Measurements from ENCODE around the gene TMEM158.
A peak's percentile ranks its signal among the peaks of the same experiment; 100 is the strongest.

The TMEM158 gene

DNA sequence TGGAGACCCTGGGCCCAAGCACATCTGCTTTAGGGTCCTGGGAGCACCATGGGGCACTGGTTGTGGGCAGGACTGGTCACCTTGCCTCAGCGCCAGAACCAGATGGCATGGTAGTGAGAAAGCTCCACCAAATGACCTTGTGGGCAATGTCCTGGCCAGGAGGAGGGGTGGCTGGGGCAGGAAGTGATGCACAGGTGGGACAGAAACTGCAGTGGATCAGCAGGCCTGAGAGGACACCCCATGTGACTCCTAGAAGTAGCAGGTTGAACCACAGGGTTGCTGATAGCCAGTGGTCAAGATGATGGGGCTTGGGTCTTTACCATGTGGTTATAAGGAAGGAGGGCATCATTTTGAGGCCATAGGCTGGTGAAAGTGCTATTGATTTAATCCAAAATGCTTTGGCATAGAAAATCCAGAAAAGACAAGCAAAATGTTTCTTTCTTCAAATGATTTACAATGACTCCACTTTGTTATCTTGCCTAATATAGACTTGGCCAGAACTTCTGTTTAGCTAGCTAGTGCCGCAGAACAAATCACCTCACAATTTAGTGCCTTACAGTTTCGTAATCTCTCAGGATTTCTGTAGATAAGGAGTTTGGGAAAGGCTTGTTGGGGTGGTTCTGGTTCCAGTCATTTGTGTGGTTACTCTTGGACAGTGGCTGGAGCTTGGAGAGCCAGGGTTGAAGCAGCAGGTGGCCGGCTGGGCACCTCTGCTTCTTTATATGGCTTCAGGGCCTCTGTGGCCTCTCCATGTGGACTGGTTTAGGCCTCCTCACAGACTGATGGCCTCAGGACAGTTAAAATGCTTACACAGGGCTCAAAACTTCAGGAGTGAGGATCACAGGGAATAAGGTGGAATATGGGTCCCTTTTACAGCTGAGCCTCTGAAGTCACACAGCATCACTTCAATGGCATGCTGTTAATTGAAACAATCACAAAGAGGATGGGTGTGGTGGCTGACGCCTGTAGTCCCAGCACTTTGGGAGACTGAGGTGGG, 27.5 kb downstream of the TMEM158 start:
- DNase-seq: no peak

DNA sequence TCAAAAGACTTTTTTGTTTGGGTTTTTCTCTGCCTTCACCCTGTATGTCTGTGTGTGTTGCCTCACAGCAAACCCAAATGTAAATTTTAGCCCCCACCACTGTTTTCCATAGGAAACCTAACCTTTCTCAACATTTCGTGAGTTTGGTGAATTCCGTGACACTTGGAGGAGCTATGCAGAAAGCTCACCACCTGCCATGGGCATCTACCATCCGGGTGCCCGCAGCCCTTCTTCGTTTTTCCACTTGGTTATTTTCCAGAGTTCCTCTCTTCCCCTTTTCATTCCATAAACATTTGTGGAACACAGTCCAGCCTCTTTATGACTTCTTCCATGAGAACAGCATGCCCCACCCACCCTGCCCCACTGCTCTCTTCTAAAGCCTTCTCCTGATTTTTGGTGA, 31.3 kb downstream of the TMEM158 start:
- DNase-seq: no peak

DNA sequence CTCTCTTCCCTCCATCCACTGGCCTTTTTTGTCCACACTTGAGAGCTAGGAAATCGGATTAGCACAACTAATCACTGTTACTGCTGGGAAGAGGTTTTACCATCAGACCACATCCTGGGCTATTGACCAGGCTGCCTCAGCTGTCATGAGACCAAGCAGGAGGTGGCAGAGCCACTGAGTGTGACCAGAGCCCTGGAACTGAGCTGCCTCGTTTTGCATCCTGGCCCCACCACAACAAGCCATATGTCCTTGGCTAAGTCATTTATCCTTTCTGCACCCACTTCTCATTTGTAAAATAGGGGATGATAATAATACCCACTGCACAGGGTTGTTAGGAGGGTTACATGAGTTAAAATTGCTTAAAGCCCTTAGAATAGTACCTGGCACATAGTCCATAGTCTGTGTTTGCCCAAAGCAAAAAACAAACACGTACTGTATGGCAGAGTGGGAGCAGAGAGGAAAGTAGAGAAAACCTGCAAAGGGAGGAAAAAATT, 34.1 kb downstream of the TMEM158 start:
- no peak for DNase-seq

DNA sequence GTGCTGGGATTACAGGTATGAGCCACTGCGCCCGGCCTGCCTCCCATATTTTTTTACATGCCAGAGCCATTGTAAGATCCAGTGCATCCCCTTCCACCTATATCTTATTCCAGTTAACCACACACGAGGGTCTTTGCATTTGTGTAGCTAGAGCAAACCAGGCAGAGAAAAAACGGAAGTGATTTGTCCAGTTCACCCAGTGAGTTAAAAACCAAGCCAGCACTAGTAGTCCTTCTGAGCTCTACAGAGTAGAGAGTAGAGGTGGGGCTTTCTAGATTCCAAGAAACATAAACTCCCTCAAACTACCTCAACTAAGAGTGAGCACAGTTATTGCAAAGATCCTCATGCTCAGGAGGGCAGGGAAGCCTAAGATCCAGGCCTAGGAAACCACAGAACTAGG, 34.7 kb downstream of the TMEM158 start:
- no peak for DNase-seq

GRCh38 chr3:45188719-45189659, 37.1 kb downstream of the TMEM158 start:
- peak in 1 of 2 experiments; percentile 33 for DNase-seq

DNA sequence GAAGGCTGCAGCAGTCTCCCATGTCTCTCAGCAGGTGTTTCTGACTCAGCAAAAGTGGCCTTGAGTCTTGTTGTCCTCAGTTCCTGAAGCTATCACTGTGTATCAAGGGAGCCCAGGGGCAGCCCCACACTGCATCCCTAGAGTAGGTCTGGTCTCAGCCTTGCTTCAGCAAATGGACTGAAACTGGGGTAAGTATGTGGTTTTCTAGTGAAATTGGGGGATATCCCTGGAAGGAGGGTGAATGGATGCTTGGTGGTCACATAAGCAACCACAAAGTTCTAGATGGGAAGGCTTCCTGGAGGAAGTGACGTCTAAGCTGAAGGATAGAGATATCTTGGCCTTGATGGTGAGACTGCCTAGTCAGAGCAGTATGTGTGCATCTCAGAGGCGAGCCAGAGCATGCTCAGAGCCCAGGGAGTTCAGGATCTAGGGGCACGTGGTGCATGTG, 38.4 kb downstream of the TMEM158 start:
- DNase-seq: no peak

GRCh38 chr3:45186871-45187270, 39.2 kb downstream of the TMEM158 start:
- DNase-seq: no peak

DNA sequence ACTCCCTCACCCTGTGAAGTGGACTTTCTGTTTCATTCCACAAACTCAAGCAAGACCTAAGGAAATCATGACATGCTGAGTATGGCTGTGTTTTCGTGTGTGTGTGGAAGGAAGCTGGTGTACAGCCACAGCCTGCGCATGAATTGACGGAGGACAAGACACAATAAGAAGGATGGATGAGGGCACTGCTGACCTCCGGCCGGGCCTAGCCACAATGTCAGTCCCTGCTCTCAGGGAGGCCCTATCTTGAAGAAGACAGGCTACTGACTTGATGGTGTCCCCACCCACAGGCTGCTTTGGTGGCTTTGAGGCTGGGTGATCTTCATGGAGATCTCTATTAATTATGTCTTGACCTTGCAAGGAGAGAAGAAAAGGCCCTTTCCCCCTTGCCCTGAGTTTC, 40.6 kb downstream of the TMEM158 start:
- no peak for DNase-seq

DNA sequence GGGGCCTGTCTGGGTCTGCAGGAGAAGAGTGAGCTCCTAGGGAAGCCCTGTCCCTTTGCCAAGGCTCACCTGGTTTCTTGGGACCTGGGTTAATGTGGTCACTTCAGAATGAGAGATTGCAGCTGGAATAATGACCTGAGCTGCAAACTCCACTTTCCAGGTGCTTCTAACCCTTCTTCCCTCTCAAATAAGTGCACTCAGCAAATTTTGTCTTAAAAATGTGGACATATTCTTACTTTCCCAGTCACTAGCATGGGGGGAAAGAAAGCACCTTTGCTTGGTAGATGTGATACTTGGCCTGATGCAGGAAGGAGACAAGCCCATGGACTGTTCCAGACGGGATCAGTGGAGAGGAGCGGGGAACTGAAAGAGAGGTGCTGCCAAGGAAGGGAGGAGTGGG, 41.0 kb downstream of the TMEM158 start:
- DNase-seq: no peak

GRCh38 chr3:45183872-45184262, 42.2 kb downstream of the TMEM158 start:
- DNase-seq: no peak

DNA sequence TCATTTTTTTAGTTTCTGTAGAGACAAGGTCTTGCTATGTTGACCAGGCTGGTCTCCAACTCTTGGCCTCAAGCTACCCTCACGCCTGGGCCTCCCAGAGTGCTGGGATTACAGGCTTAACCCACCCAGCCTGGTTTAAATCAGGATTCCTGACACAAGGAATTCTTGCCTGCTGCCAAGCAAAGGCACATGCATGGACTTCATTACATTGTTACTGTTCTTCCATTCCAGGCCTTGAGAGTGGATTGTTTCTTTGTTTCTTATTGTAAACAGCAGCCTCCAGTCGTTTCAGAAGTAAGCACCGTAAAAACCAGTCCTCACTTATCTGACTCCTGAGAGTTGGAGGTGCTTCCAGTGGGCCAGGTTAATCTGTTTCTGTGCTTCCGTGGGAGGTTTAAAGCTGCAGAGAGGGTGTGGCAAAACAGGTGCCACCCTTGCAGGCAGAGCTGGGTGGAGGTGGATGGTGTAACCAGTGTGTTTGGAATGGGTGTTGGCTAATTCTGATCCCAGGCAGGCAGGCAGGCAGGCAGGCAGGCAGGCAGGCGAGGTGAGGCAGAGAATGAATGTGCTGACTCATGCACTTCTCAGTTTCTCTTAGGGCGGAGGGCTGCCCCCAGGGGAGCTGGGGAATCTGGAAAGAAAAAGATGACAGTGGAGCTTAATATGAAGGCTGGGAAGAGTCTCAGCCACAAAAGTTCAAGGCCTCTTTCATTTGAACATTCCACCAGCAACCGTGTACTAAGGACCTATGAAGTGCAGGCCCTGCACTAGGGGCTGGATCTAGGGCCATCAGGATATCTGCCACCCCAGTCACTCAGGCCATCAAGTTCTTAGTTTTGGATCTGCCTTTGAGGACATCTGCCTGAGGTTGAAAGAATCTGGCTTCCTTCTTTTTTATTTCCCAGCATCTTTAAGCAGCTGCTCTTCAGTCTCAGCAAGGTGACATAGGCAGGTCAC, 42.9 kb downstream of the TMEM158 start:
- no peak for DNase-seq

GRCh38 chr3:45181496-45181895, 44.6 kb downstream of the TMEM158 start:
- no peak for DNase-seq

DNA sequence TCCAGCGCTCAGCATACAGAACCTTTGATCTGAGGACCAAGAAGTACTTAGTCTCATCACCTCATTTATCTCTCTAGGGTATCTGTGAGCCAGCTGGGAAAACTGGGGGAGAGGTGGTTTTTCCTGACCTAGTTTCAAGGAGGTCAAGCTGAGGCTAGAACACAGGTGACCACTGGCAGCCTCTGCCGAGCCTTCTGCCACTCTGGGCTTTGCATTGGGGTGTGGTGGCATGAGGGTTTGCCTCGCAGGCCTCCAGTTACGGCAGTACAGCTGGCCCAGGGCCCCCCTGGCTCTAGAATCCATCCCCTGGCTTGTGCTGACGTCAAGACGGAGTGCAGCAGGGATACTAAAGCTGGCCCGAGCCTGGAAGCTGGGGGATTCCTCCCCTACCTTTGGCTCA, 45.2 kb downstream of the TMEM158 start:
- DNase-seq: no peak

- DNase-seq: no peak
Observed at GRCh38 chr3:45180051-45180450, 46.0 kb downstream of the TMEM158 start.

GRCh38 chr3:45179163-45179562, 46.9 kb downstream of the TMEM158 start:
- no peak for DNase-seq

DNA sequence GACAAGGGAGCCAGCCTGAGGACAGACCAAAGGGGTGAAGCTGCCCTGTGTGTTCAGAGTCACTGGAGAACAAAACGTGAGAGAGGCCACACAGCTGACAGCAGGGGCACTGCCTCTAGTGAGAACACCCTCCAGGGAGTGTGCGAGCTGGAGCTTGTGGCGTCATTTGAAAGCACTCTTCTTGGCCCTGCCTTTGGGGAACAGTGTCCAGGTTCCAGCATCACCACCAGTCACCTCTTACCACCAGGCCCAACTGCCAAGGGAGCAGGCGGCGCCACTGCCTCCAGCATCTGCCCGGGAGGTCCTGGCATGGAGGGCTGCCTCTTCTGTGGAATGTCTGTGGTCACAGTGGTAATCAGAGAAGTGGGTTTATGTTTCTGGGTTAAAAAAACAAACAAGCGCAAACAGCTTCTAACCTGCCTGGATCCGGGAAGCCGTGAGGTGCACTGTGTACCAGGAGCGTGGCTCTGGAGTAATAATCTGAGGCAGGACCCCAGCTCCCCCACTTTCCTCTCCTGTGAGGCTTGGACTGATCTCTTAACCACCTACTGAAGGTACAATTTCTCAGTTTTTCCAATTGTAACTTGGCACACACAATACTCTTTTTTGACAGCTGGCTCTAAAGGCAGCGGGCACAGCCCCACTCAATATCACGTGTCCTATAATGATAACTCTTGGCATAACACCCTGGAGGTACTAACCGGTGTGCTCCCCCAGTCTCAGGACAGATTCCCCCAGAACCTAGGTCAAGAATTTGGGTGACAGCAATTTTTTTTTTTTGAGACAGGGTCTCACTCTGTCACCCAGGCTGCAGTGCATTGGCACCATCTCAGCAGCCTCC, 47.7 kb downstream of the TMEM158 start:
- DNase-seq: peak in 1 of 2 experiments; percentile 17

DNA sequence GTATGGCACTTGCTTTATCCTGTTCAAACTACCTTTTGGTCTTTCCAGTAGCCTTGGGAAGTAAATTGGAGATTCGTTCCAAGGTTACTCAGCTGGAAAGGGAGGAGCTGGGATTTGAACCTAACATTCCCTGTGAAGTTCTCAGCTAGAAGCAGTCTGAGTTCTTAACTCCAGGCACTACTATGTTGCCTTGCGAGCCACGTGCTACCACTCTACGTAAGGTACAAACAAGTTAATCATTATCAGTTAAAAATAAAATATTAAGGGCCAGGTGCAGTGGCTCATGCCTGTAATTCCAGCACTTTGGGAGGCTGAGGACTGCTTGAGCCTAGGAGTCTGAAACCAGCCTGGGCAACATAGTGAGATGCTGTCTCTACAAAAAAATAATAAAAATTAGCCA, 49.2 kb downstream of the TMEM158 start:
- no peak for DNase-seq
